GM19193 (cell line): Measurements from ENCODE around the gene ADISSP.

Experiments used
- POLR2A ChIP-seq: IDR thresholded peaks from 4 replicates; pipeline ENCODE4 v1.6.1; 2011; ENCODE audit not compliant: insufficient read depth, insufficient read length; ENCODE audit errors: extremely low read depth

The ADISSP gene

DNA sequence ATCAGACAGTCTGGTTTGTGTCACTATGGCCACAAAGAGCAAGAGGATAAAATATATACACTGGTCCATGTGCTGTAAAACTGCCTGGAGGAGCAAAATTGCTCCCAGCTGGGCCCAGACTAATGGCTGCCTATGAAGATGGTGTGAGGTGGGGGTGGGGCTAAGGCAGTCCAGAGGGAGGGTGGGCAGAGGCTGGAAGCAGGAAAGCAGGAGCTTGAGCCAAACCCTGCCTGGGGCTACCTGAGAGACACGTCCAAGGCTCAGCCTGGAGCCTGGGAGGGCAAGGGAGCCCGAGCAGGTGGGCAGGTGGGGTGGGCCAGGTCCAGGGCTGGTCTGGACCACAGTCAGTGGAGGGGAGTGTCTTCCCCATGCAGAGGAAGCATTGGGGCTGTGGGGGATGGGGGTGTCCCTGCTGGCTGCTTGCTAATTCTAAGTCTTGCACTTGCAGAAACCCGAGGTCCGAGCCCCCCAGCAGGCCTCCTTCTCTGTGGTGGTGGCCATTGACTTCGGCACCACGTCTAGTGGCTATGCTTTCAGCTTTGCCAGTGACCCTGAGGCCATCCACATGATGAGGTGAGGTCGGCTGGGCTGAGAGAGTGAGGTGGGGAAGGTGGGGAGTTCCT, 25.6 kb downstream of the ADISSP start:
- TF ChIP-seq POLR2A, result no peak

DNA sequence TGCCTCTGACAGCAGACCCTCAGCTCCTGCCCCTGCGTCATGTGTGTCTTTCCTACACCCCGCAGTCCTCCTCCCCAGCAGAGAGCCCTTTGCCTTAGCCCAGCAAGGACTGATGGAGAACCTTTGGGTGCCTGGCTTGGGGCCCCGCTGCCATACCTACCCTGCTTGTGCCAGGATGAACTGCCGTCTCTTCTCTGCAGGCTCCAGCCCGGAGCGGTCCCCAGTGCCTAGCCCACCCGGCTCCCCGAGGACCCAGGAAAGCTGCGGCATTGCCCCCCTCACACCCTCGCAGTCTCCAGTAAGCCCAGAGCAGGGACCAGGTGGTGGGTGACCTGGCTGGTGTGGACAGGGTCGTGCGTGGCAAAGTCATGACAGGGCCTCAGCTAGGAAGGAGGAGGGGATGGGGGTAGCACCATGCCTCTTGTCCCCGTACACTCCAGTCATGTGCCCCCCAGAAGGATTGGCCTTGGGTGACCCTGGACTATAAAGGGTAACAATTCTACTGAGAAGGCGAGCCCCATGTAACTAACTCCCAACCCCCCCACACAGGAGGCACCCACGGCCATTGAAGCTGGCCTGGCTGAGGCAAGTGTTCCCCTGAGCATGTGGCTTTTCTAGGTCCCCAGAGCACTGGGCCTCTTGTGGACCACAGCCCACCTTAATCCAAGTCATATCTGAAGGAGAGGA, 26.8 kb downstream of the ADISSP start:
- TF ChIP-seq POLR2A, result no peak

DNA sequence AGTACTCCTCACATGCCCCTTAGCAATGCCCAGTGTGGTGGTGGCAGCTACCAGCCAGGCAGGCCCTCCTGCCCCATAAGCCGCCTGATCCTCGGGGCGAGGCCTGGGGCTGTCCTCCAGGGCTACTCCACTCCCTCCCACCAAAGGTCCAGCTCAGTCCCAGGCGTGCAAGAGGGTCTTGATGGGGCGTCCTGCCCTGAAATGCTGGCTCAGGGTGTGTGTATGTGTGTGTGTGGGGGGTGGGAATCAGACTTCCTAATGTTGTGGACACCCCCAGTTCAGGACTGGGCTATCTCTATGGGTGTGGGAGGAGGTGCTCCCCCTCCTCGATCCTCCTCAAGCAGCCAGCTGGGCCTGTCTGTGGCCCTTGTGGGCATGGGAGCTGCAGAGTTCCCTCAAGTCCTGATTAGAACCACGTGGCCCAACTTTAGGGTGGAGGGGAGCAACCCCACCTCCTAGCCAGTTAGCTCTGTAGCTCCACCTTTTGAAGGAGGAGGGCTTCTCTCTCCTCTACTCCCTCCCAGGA, 27.6 kb downstream of the ADISSP start:
- TF ChIP-seq POLR2A, result no peak

DNA sequence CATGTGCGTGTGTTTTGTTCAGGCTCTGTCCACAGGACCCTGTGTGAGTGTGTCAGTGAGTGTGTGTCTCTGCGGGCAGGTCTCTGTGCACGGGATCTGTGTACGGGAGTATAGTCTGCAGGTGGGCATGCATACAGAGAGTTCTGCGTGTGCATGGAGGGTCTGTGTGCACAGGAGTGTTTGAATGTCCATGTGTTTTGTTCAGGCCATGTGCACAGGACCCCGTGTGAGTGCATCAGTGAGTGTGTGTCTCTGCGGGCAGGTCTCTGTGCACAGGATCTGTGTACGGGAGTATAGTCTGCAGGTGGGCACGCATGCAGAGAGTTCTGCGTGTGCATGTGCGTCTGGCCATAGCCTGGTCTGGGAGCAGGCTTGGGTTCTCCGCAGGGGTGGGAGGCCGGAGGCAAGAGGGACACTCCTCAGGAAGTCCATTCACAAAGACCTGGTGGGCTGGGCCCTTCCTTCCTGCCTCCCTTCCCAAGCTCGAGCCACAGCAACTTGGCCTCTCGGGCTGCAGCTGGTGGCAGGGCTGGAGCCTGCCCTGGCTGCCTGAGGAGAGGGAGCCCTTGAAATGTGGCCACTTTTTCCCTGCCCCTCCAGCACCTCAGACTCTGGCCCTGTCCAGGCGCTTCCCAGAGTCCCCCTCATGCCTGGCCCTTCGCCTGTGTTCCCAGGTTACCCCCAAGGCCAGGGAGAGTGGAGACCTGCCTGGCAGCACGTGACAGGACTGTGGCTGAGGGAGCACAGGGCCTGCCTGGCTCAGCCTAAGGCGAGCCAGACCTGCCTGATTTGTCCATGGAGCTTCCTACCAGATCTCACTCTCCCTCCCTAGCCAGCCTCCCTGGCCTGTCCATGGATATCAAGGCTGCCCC, 28.3 kb downstream of the ADISSP start:
- TF ChIP-seq POLR2A, result no peak

GRCh38 chr20:3738111-3739053, 29.2 kb downstream of the ADISSP start:
- TF ChIP-seq POLR2A, result no peak

- TF ChIP-seq POLR2A, result no peak
Observed at GRCh38 chr20:3735768-3736167, 31.8 kb downstream of the ADISSP start.

DNA sequence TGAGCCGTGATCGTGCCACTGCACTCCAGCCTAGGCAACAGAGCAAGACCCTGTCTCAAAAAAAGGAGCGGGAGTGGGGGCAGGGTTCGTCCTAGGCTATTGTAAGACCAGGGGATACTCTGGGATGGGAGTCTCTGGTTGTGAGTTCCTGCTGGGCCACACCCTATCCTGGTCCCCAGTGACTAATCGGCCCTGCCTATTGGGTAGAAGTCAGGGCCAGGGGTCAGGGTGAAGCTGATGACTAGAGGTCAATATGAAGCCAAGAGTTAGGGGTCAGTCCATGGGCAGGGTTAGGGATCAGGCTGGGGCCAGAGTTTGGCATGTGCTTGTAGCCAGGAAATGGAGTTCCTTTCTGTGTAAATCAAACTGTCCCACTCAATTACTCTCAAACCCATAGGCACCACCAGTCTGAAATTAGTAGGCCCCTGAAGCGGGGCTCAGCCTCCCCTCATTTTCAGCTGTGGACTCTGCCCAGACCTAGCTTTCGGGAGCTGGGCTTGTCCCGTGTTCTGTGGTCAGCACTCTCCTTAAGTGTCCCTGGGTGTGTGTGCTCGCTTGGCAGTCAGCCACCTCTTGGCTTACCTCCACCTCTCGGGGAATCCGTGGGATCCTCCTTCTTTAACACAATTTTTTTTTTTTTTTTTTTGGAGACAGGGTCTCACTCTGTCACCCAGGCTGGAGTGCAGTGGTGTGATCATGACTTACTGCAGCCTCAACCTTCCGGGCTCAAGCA, 33.3 kb downstream of the ADISSP start:
- TF ChIP-seq POLR2A, result no peak

- no peak for TF ChIP-seq POLR2A
Observed at GRCh38 chr20:3733119-3733995, 34.2 kb downstream of the ADISSP start.

DNA sequence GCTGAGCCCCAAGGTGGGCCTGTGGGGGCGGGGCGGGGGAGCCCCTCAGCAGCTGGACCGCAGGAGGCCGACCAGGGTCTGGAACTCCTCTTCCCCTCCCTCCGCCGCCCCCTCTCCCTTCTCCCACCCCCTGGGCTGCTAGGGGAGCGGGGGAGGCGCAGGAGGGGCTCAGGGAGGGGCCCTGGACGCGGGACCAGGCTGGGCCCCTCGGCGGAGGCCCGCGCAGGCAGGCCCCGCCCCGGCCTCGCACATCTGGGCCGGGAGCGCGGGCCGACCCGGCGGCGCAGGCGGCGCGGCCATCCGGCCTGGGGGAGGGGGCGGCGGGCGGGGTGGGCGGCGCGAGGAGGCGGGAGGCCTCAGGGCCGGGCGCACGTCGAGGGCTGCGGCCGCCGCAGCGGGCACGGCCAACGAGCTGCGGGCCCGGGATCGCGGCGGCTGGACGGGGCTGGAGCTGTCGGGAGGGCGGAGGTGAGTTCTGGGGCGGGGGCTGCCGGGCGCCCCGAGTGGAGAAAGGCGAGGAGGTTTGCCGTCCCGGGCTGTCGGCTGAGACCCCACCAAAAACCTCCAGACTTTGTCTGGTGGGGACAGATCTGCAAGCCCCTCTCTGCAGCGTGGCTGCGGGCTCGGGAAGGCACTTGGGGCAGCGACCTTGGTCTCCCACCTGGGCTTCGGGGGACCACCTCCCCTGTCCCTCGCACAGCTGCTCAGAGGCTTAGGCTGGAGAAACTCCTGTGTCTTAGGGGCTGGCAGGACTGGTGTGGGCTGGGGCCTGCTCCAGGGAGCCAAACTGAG, 35.0 kb downstream of the ADISSP start, which contains the start of gene HSPA12B:
Gene HSPA12B, plus strand, starts transcription at position 359 of the 792 bp plus-strand sequence. CDS start 5,990 bp downstream, outside the sequence.
- TF ChIP-seq POLR2A, result no peak

GRCh38 chr20:3731944-3732326, 35.6 kb downstream of the ADISSP start:
- TF ChIP-seq POLR2A, result no peak

GRCh38 chr20:3730803-3731672, 36.5 kb downstream of the ADISSP start:
- no peak for TF ChIP-seq POLR2A
